Peyer's patch (tissue), 4 donors: Measurements from ENCODE around the gene FAM131B.

ENCODE experiments used
- POLR2A ChIP-seq, 2 donors: fragments of 450-650 bp; IDR thresholded peaks; one replicate each; pipeline ENCODE4 v1.5.1; 2017; ENCODE audit warnings: antibody characterized with exemption in 2 of 2, mild to moderate bottlenecking in 2 of 2, moderate library complexity in 2 of 2
- TF ChIP-seq, protein P1 (sequence below), 6 experiments: fragments of 450-650 bp in 4 of 6; fragments of 200-600 bp in 2 of 6; sonication (generic) in 1 of 6; IDR thresholded peaks; one replicate each; pipeline ENCODE4 v1.5.1; 2017 to 2019; ENCODE audit warnings: antibody characterized with exemption in 6 of 6, mild to moderate bottlenecking in 3 of 6, moderate library complexity in 1 of 6

DNA sequence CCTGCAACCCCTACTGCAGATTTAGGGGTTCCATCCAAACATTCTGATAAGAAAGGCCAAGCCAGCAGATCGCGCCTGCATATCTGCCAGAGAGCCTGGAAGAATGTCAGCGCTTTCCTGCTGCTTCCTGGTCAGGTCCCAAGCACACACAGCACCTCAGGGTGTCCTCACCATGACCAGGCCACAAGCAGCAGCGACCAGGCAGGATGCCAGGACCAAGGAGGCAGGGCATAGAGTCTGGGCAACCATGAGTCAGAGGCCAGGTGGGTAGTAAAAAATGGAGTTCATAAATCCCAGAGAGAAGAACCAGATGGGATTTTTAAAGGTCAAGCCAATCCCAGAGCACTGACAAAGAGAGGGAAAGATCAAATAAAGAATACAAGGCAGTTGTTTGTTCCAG is 5.5 kb upstream of the FAM131B start:
- TF ChIP-seq, protein P1, sequence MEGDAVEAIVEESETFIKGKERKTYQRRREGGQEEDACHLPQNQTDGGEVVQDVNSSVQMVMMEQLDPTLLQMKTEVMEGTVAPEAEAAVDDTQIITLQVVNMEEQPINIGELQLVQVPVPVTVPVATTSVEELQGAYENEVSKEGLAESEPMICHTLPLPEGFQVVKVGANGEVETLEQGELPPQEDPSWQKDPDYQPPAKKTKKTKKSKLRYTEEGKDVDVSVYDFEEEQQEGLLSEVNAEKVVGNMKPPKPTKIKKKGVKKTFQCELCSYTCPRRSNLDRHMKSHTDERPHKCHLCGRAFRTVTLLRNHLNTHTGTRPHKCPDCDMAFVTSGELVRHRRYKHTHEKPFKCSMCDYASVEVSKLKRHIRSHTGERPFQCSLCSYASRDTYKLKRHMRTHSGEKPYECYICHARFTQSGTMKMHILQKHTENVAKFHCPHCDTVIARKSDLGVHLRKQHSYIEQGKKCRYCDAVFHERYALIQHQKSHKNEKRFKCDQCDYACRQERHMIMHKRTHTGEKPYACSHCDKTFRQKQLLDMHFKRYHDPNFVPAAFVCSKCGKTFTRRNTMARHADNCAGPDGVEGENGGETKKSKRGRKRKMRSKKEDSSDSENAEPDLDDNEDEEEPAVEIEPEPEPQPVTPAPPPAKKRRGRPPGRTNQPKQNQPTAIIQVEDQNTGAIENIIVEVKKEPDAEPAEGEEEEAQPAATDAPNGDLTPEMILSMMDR (IDR thresholded peaks at IDR 0.05) = peak in 1 of 6 experiments; percentile 5
- TF ChIP-seq POLR2A (IDR thresholded peaks at IDR 0.05) = no peak
